Fibroblast of skin of left biceps (primary cell): ENCODE results near the gene RPL5.

Experiments
- DNase-seq, 2 experiments: peaks; one replicate each; pipeline ENCODE4 v3.0.0-alpha.2; 2013; ENCODE audit warnings: low read depth in 2 of 2

Gene RPL5

DNA sequence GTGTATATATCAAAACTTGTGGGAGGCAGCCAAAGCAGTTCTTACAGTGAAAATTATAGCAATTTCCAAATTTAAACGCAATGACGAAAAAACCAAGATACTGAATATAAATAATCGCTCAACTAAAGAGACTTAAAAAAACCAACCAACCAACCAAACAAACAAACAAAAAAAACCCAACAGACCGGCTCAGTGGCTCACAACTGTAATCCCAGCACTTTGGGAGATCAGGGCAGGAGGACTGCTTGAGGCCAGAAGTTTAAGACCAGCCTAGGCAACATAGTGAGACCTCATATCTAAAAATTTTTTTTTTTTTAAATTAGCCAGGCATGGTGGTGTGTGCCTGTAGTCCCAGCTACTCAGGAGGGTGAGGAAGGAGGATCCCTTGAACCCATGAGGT lies 23.4 kb downstream of the RPL5 start:
- no peak for DNase-seq

DNA sequence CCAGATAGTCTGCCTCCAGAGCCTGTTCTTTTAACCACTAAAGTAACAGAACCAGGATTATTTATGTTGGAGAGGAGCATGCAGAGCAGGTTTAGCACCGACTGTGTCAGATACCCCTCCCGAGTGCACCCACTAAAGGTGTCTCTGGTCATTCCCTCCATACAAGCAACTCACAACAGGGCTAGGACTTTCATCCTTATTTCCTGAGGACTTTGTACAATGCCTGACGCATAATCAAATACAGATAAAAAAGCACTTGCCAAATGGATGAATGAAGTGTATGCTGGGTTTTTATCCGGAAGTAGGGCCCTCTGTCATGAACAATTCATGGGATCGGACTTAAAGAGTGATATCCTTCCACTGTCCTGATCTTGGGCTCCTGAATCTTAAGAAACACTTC lies 26.0 kb downstream of the RPL5 start:
- no peak for DNase-seq

DNA sequence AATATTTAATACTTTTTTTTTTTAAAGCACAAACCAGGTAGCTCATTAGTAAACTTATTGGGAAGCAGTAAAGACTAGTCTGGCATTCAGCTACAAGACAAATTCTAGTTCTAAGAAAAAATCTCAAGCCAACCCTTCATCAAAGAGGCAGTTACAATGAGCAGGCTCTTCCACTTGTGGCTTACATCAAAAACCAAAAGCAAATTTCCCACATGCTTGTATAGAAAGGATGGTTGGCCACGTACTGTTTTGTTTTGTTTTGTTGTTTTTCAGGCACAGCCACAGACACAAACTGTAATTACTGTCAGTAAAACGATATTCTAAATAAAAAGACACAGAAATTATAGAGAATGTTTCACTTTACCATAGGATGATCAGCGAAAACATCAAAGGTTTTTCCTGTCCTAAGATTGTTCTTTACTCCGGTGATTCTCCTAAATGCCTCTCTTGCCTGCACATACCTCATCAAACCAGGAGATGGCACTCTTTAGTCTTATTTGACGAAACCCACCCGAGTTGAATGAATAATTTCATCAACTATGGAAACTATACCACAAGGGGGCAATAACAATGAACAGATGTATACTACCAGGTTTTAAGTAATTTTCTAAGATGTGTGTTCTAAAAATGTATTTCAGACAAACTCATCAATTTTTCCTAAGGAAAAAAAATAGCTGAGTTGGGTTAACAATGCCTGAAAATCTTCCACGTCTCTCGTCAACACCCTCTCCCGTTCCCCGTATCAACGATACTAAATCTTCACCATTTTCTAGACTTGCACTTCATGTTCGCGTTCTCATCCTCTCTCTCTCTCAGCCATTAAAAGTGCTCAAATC lies 26.9 kb downstream of the RPL5 start:
- DNase-seq: peak; percentile 58 to 62

DNA sequence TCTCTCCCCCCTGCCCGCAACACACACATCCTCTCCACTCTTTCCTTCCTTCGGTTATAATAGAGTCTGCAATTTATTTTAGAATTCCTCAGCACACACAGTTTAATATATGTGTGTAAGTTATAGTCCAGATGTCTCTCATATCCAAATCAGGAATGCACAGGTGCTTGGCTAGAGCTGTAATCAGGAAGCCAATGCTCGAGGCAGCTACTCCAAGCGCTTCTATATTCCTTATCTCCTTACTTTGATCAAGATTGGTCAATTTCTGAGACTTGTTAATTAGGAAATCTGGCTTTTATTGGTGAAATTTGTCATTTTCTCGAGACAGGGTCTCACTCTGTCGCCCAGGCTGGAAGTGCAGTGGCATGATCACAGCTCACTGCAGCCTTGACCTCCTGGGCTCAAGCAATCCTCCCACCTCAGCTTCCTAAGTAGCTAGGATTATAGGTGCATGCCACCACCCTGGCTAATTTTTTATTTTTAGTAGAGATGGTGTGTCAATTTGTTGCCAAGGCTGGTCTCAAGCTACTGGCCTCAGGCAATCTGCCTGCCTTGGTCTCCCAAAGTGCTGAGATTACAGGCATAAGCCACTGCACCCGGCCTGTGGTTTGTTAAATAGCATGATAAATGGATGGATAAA lies 27.7 kb downstream of the RPL5 start:
- no peak for DNase-seq

DNA sequence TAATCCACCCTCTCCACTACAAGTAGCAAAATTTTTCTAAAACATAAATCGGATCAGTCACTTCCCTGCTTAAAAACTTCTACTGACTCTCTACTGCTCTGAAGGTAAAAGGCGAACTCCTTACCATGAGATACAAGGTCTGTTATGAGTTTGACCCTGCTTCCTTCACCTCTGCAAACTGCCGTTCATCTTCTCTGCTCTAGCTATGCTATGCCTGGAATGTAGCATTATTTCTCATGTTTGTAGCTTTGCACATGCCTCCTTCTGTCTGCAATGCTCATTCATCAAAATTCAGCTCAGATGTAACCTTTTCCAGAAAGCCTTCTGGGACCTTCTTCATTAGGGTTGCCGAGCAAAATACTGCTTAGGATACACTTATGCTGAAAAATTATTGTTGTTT lies 30.8 kb downstream of the RPL5 start:
- no peak for DNase-seq

DNA sequence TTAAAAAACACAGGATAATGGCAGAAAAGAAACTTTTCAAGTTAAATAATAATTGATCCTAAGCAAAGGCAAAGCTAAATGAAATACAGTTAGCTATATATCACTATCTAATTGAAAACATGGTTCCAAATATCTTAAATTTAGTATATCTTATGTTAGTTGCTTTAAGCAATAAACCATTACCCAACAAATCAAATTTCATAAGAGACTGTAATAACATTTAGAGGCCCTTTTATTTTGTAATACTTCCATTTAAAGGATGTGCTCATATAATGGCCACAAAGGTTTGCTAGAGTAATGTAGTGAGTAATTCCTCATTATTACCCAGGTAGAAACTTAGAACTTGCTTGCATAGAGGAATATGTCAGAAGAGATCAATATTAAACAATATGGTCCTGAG lies 32.3 kb downstream of the RPL5 start:
- no peak for DNase-seq

DNA sequence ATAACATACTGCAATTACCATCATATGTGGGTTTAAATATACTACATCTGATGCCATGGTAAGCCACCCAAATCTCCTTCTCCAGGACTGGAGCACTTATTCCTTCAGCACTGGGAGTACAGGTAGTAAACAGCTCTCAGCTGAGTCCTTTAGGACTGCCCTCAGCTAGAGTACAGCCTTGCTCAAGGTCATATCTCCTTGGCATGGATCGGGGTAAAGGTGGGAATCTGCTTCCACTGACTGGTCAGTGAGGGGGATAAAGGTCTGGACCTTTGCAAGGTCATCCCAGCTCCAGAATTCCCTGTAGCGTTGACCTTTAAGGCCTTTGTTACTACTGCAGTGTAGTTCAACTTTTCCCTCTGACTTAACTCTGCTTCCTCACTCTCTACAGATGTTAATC lies 38.8 kb downstream of the RPL5 start:
- DNase-seq: no peak

DNA sequence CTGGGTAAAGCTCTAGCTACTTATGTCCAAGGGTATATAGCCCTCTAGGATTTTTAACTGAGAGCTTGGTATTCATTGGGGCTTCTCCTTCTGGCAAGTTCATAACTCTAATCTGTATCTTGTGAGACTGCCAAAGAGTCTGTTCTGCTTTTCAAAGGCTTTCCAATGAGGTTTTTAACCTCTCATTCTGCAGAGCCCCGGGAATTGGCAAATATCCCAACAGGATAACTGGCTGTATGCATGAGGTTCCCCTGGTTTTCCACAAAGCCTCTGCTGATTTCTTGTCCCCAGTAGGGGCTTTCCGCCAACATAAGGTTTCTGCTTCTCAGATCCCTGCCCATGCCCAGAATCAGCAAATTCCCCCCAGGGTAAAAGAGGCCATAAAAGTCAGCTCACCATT lies 40.9 kb downstream of the RPL5 start:
- no peak for DNase-seq

DNA sequence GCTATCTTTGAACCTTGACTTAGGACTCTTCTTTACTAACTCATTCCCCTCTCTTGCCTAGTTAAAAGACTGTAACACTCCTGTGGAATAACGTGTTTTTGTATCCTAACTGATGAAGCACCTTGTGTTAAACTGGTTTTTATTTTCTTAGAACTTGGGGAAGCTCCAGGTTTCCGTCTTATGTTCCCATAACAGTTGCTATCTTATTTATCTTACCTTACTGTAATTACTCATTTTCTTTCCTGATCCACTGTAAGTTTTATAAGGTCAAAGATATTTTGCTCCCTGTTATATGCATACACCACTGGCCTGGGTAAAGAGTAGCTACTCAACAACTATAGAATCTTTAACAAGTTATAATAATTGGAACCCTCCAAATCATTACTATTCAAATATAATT lies 43.1 kb downstream of the RPL5 start:
- no peak for DNase-seq

DNA sequence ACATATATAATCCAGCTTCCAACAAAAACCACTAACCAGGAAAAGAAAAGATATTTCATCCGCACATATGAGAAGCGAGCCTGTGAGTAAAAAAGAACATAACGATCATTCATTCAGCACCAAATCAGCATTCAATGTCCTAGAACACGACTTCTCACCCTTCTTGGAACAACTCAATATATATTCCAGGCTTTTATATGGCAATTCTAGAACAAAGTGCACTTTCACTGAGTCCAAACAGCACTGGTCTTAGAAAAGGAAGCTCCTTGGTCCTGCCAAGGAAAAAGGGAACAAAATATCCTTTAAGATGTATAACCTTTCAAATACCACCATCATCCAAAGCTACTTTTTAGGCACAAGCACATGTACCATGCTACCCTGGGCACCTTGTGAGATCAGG lies 44.5 kb downstream of the RPL5 start:
- no peak for DNase-seq

DNA sequence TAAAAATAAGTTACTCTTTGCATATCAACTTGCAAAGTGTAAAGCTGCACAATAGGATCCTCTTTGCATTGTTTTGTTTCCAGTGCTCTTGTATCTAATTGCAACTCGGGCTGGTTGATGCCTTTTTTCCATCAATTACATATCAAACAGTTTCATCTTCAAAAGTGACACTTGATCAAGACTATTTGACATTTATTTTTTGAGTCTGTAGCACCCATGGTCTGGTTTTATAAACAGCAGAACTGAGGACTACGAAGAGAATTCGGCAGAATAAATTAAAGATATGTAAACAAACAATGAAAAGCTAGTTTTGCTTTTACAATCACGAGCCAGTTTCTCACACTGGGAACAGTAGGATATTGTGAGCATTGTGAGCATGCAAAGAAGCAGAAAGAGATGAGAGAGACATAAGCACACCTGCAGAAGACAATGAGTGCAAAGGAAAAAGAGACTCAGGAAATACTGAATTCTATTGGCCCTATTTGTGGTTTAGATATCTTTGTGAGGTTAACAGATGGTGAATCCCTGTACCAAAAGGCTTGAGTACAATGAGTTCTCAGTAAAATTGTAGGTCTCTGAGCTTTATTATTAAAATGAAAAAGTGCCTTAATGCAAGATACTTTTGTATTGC lies 45.4 kb downstream of the RPL5 start:
- DNase-seq: no peak

DNA sequence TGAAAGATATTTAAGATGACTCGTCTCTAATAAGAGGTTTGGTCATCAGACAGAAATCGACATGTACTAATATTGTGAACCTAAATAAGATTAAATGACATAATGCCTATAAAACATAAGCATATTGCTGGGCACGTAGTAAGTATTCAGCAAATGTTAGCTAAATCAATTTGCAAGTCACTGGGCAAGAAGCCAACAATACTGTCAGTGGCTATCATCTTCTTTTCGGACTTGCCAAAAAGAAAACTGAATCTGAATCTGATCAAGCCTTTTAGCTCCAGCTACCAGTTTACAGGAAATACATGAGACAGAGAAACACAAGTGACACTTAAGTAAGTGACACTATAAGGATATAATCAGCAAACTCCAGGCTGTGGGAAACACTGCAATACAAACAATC lies 46.0 kb downstream of the RPL5 start:
- DNase-seq: no peak

DNA sequence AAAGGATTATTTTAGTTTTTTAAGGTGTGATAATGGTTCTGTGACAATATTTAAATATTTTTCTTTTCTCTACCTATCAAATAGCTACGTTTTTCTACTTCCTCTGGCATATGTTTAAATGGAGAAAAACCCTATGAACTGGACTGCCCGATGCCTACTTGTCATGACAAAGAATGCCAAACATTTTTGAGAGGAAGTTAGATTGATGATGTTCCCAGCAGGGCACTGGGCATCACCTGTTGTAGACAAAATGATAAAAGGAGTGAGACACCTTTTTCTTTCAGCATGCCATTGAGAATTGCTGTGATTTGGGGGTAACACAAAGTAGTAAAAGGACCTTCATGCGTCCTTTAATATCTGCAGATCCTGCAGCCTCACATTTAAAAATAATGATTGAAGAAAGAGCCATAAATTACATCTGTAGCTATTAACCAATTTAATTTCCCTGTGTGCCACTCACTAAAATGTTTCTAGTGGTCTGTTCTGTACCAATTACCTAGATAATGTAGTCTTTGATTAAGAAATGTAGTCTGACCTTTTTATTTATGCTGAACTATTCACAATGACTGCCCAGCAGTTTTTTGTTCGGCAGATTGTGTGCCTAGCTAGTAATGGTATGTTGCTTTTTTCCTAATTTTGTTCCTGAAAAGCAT lies 47.6 kb downstream of the RPL5 start:
- DNase-seq: no peak

DNA sequence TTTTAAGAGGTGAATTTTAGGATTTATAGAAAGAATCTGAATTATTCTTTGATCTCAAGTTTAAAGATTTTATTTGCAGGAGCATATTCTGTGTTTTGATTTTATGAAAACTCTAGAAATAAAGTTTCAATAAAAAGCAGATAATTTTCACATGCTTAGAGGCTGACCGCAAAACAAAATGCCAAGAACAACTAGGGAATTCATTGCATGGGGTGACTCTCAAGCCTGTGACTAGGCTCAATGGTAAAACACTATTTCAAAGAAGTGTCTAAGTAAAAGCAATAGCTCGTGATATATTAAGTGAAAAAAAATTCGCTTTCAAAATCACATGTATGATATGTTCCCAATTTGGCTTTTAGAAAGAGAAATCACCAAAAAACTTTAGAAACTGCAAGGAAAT lies 49.6 kb downstream of the RPL5 start:
- DNase-seq: no peak

DNA sequence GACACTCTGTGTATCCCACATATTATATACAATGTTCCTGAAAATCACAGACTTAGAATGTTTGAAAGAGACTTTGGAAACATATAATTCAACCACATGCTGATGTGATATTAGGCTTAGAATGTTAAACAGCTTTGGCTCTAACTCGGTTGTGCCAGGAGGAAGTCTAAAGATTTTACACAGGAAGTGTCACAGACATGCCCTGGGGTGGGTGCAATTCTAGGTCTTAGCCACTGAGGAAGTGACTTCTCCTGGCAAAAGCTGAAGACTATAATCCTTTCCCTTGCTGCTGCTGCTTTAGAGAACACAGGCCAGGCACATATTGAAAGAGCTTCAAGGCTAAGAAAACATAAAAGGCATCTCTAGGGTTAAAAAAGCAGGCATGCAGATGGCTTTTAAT lies 51.0 kb downstream of the RPL5 start:
- no peak for DNase-seq

DNA sequence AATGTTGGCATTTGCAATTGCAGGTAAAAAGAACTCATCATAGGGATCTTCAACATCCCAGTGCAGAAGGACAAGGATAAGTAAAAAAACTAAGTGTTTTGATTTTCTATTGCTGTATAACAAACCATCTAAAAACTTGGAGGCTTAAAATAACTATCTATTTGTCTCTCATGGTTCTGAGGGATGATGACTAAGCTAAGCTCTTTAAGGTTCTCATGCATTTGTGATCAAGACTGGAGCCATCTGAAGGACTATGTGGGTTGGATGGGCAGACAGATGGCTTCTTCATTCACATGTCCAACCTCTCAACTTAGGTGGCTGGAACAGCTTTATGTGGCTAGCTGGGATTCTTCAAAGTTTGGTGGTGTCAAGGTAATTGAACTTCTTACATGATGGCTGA lies 51.5 kb downstream of the RPL5 start:
- no peak for DNase-seq

DNA sequence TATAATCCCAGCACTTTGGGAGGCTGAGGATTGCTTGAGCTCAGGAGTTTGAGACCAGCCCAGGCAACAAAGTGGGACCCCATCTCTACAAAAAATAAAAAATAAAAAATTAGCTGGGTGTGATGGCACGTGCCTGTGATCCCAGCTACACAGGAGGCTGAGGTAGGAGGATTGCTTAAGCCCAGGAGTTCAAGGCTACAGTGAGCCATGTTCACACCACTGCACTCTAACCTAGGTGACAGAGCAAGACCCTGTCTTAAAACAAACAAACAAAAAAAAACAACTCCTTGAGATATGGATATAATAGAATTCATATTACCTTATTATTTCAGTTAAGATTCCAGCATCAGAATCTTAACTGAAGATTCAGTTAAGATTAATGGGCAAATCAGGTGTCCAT lies 52.4 kb downstream of the RPL5 start:
- no peak for DNase-seq

DNA sequence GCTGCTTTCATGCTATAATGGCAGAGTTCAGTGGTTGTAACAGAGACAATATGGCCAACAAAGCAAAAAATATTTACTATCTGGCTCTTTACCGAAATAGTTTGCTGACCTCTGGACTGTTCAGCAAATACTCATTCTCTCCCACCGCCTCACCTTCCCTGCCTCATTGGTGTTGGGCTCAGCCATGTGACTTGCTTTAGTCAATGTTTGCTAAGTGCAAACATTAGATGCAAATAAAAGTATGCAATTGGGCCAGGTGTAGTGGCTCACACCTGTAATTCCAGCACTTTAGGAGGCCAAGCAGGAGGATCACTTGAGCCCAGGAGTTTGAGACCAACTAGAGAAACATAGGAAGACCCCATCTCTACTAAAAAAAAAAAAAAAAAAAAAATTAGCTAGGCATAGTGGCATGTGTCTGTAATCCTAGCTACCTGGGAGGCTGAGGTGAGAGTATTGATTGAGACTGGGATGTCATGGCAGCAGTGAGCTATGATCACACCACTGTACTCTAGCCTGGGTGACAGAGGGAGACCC lies 55.1 kb downstream of the RPL5 start:
- DNase-seq: no peak

DNA sequence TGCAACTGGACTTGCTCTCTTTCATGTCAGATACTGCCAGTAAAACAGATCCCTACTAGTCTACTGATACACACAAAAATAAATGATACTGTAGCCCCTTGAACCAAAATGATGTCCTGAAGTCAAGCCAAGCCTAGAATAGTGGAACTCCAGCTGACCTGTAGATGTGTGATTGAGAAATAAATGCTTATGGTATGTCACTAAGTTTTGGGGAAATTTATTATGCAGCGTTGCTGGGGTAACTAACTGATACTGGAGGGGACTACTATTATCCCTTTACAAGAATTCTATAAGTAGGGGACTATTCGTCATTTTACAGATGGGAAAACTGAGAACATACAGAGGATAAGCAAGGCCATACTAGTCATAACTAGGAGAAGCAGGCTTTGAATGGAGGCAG lies 55.6 kb downstream of the RPL5 start:
- DNase-seq: no peak
